HEK293 (cell line): Measurements from ENCODE around the gene E4F1.

Experiments
- KLF9 ChIP-seq: fragments of 450-650 bp; formaldehyde crosslinking; IDR thresholded peaks from 2 replicates; pipeline ENCODE4 v1.5.1; 2016; ENCODE audit warnings: missing biosample characterization, missing genetic modification characterization, low read depth
- MZF1 ChIP-seq: fragments of 450-650 bp; formaldehyde crosslinking; IDR thresholded peaks from 2 replicates; pipeline ENCODE4 v1.5.1; 2017; ENCODE audit warnings: missing biosample characterization, missing genetic modification characterization, borderline replicate concordance
- OSR2 ChIP-seq: fragments of 450-650 bp; formaldehyde crosslinking; IDR thresholded peaks from 2 replicates; pipeline ENCODE4 v1.5.1; 2016; ENCODE audit warnings: missing biosample characterization, missing genetic modification characterization
- YY2 ChIP-seq: fragments of 450-650 bp; formaldehyde crosslinking; IDR thresholded peaks from 2 replicates; pipeline ENCODE4 v1.5.1; 2016; ENCODE audit warnings: missing biosample characterization, missing genetic modification characterization
- ZBTB17 ChIP-seq: fragments of 450-650 bp; formaldehyde crosslinking; IDR thresholded peaks from 2 replicates; pipeline ENCODE4 v1.5.1; 2016; ENCODE audit warnings: missing biosample characterization, missing genetic modification characterization
- ZBTB20 ChIP-seq: fragments of 450-650 bp; formaldehyde crosslinking; IDR thresholded peaks from 2 replicates; pipeline ENCODE4 v1.5.1; 2016; ENCODE audit warnings: missing biosample characterization, missing genetic modification characterization
- ZFHX2 ChIP-seq: fragments of 450-650 bp; formaldehyde crosslinking; conservative IDR thresholded peaks from 2 replicates; pipeline ENCODE4 v1.5.1; 2016; ENCODE audit warnings: missing biosample characterization, missing genetic modification characterization
- ZNF112 ChIP-seq: fragments of 450-650 bp; formaldehyde crosslinking; IDR thresholded peaks from 2 replicates; pipeline ENCODE4 v1.5.0; 2017; ENCODE audit warnings: missing biosample characterization, missing genetic modification characterization
- ZNF132 ChIP-seq: fragments of 450-650 bp; formaldehyde crosslinking; IDR thresholded peaks from 2 replicates; pipeline ENCODE4 v1.5.1; 2017; ENCODE audit warnings: missing biosample characterization, missing genetic modification characterization, borderline replicate concordance
- ZNF133 ChIP-seq: fragments of 450-650 bp; formaldehyde crosslinking; IDR thresholded peaks from 2 replicates; pipeline ENCODE4 v1.5.1; 2016; ENCODE audit warnings: missing biosample characterization, missing genetic modification characterization
- ZNF174 ChIP-seq: fragments of 450-650 bp; formaldehyde crosslinking; IDR thresholded peaks from 2 replicates; pipeline ENCODE4 v1.5.0; 2017; ENCODE audit warnings: missing biosample characterization, mild to moderate bottlenecking, missing genetic modification characterization
- ZNF19 ChIP-seq: fragments of 450-650 bp; formaldehyde crosslinking; IDR thresholded peaks from 2 replicates; pipeline ENCODE4; 2016; ENCODE audit warnings: missing biosample characterization, missing genetic modification characterization, low read depth
- ZNF239 ChIP-seq: fragments of 450-650 bp; formaldehyde crosslinking; IDR thresholded peaks from 2 replicates; pipeline ENCODE4 v1.5.1; 2016; ENCODE audit warnings: missing biosample characterization, missing genetic modification characterization
- ZNF248 ChIP-seq: fragments of 450-650 bp; formaldehyde crosslinking; IDR thresholded peaks from 2 replicates; pipeline ENCODE4 v1.5.1; 2017; ENCODE audit warnings: missing biosample characterization, missing genetic modification characterization
- ZNF350 ChIP-seq: fragments of 450-650 bp; formaldehyde crosslinking; IDR thresholded peaks from 2 replicates; pipeline ENCODE4 v1.5.0; 2017; ENCODE audit warnings: missing biosample characterization, mild to moderate bottlenecking, missing genetic modification characterization
- ZNF404 ChIP-seq: fragments of 450-650 bp; formaldehyde crosslinking; IDR thresholded peaks from 2 replicates; pipeline ENCODE4 v1.5.1; 2017; ENCODE audit warnings: missing biosample characterization, missing genetic modification characterization
- ZNF544 ChIP-seq: fragments of 450-650 bp; formaldehyde crosslinking; IDR thresholded peaks from 2 replicates; pipeline ENCODE4 v1.5.0; 2017; ENCODE audit warnings: missing biosample characterization, missing genetic modification characterization
- ZNF560 ChIP-seq: fragments of 450-650 bp; formaldehyde crosslinking; IDR thresholded peaks from 2 replicates; pipeline ENCODE4 v1.5.1; 2017; ENCODE audit warnings: missing biosample characterization, missing genetic modification characterization, borderline replicate concordance
- ZNF561 ChIP-seq: fragments of 450-650 bp; IDR thresholded peaks from 2 replicates; pipeline ENCODE4 v1.5.1; 2018; ENCODE audit warnings: missing biosample characterization, missing genetic modification characterization, borderline replicate concordance
- ZNF571 ChIP-seq: fragments of 450-650 bp; formaldehyde crosslinking; IDR thresholded peaks from 2 replicates; pipeline ENCODE4 v1.5.0; 2017; ENCODE audit warnings: missing biosample characterization, missing genetic modification characterization
- ZNF585B ChIP-seq: fragments of 450-650 bp; formaldehyde crosslinking; IDR thresholded peaks from 2 replicates; pipeline ENCODE4 v1.5.1; 2016; ENCODE audit warnings: missing biosample characterization, missing genetic modification characterization
- ZNF776 ChIP-seq: fragments of 450-650 bp; formaldehyde crosslinking; IDR thresholded peaks from 2 replicates; pipeline ENCODE4 v1.5.0; 2017; ENCODE audit warnings: missing biosample characterization, missing genetic modification characterization, borderline replicate concordance
- ZSCAN30 ChIP-seq: fragments of 450-650 bp; IDR thresholded peaks from 2 replicates; pipeline ENCODE4 v1.5.1; 2018; ENCODE audit warnings: missing biosample characterization, mild to moderate bottlenecking, missing genetic modification characterization, moderate library complexity
- ZXDB ChIP-seq: fragments of 450-650 bp; formaldehyde crosslinking; IDR thresholded peaks from 2 replicates; pipeline ENCODE4 v1.5.1; 2016; ENCODE audit warnings: missing biosample characterization, missing genetic modification characterization
- TF ChIP-seq, protein P1 (sequence below): IDR thresholded peaks from 2 replicates; pipeline ENCODE4 v1.6.1; 2011; ENCODE audit warnings: mild to moderate bottlenecking, low read depth, low read length, borderline replicate concordance
- TF ChIP-seq, protein P2 (sequence below): fragments of 450-650 bp; formaldehyde crosslinking; IDR thresholded peaks from 2 replicates; pipeline ENCODE4 v1.5.1; 2016; ENCODE audit warnings: missing biosample characterization, missing genetic modification characterization
- TF ChIP-seq, protein P3 (sequence below): fragments of 450-650 bp; formaldehyde crosslinking; conservative IDR thresholded peaks from 2 replicates; pipeline ENCODE4 v1.5.1; 2016; ENCODE audit warnings: low read depth, missing biosample characterization, missing genetic modification characterization
- TF ChIP-seq, protein P4 (sequence below): fragments of 450-650 bp; formaldehyde crosslinking; IDR thresholded peaks from 2 replicates; pipeline ENCODE4 v1.5.1; 2017; ENCODE audit warnings: missing biosample characterization, missing genetic modification characterization
- TF ChIP-seq, protein P5 (sequence below): fragments of 450-650 bp; formaldehyde crosslinking; IDR thresholded peaks from 2 replicates; pipeline ENCODE4 v1.5.1; 2016; ENCODE audit warnings: missing biosample characterization, missing genetic modification characterization
- TF ChIP-seq, protein P6 (sequence below): fragments of 450-650 bp; formaldehyde crosslinking; IDR thresholded peaks from 2 replicates; pipeline ENCODE4 v1.5.1; 2016; ENCODE audit warnings: missing biosample characterization, missing genetic modification characterization

Gene E4F1

DNA sequence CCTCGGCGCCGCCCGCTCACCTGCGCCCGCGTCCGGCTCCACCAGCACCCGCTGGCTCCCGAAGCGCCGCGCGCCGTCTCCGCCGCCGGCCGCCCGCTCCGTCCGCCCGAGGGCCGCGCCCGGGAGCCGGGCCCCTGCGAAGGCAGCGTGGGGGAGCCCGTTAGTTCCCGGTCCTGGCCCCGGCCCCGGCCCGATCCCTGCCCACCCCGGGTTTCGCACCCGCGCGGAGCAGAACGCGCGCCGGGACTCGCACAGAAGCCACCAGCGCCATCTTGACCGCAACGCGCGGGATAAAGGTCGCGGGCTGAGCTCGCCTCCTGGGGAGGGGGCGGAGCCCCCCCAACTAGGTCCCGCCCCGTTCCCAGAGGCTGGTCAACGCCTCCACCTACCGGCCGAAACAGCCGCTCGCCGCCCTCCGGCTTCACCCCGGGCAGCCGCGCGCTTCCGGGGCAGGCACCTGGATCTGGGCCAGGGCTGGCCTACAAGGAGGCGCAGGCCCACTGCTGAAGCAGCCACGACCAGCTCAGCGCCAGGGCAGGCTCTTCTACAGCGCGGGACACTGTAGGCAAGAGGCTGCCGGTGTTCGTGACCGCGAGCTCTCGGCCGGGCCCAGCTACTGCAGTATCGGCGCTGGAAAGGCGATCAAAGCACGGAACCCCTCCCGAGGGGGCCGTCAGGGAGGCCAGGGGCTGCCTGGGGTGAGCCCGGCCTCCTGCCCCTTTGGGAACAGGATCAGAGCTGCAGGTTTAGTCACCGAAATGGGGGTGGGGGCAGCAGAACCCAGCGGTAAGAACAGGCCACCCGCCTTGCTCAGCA is 28.1 kb downstream of the E4F1 start, which contains the start of gene ECI1 (continued):
- TF ChIP-seq, protein P1, sequence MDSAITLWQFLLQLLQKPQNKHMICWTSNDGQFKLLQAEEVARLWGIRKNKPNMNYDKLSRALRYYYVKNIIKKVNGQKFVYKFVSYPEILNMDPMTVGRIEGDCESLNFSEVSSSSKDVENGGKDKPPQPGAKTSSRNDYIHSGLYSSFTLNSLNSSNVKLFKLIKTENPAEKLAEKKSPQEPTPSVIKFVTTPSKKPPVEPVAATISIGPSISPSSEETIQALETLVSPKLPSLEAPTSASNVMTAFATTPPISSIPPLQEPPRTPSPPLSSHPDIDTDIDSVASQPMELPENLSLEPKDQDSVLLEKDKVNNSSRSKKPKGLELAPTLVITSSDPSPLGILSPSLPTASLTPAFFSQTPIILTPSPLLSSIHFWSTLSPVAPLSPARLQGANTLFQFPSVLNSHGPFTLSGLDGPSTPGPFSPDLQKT = no peak; the same call in 1 of the 2 replicates
- TF ChIP-seq ZNF174 (tag by site-specific recombination) (no peak), ZNF133 (tag by site-specific recombination) (no peak), ZNF560 (tag by site-specific recombination) (no peak), ZNF112 (no peak), ZBTB20 (tag by site-specific recombination) (peak; percentile 94), ZNF239 (tag by site-specific recombination) (no peak), ZNF544 (tag by site-specific recombination) (no peak), ZFHX2 (tag by site-specific recombination) (peak; percentile 64), OSR2 (tag by site-specific recombination) (peak; percentile 95), ZBTB17 (tag by site-specific recombination) (peak; percentile 91), ZSCAN30 (tag by site-specific recombination) (peak; percentile 96), ZXDB (tag by site-specific recombination) (peak; percentile 94), ZNF571 (tag by site-specific recombination) (no peak), ZNF19 (no peak), MZF1 (no peak), KLF9 (tag by site-specific recombination) (peak; percentile 91), ZNF248 (tag by site-specific recombination) (no peak), ZNF132 (tag by site-specific recombination) (no peak), YY2 (tag by site-specific recombination) (0 out of 2 replicates have a peak, but pooled peaks have one; percentile 36), ZNF561 (tag by site-specific recombination) (peak; percentile 99), ZNF404 (tag by site-specific recombination) (no peak), ZNF585B (tag by site-specific recombination) (no peak), ZNF350 (no peak), ZNF776 (tag by site-specific recombination) (no peak)
- TF ChIP-seq, protein P2, sequence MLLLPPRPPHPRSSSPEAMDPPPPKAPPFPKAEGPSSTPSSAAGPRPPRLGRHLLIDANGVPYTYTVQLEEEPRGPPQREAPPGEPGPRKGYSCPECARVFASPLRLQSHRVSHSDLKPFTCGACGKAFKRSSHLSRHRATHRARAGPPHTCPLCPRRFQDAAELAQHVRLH (tag by site-specific recombination) = peak; percentile 44
- TF ChIP-seq, protein P3, sequence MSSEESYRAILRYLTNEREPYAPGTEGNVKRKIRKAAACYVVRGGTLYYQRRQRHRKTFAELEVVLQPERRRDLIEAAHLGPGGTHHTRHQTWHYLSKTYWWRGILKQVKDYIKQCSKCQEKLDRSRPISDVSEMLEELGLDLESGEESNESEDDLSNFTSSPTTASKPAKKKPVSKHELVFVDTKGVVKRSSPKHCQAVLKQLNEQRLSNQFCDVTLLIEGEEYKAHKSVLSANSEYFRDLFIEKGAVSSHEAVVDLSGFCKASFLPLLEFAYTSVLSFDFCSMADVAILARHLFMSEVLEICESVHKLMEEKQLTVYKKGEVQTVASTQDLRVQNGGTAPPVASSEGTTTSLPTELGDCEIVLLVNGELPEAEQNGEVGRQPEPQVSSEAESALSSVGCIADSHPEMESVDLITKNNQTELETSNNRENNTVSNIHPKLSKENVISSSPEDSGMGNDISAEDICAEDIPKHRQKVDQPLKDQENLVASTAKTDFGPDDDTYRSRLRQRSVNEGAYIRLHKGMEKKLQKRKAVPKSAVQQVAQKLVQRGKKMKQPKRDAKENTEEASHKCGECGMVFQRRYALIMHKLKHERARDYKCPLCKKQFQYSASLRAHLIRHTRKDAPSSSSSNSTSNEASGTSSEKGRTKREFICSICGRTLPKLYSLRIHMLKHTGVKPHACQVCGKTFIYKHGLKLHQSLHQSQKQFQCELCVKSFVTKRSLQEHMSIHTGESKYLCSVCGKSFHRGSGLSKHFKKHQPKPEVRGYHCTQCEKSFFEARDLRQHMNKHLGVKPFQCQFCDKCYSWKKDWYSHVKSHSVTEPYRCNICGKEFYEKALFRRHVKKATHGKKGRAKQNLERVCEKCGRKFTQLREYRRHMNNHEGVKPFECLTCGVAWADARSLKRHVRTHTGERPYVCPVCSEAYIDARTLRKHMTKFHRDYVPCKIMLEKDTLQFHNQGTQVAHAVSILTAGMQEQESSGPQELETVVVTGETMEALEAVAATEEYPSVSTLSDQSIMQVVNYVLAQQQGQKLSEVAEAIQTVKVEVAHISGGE (tag by site-specific recombination) = peak; percentile 57
- TF ChIP-seq, protein P4, sequence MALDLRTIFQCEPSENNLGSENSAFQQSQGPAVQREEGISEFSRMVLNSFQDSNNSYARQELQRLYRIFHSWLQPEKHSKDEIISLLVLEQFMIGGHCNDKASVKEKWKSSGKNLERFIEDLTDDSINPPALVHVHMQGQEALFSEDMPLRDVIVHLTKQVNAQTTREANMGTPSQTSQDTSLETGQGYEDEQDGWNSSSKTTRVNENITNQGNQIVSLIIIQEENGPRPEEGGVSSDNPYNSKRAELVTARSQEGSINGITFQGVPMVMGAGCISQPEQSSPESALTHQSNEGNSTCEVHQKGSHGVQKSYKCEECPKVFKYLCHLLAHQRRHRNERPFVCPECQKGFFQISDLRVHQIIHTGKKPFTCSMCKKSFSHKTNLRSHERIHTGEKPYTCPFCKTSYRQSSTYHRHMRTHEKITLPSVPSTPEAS = peak; percentile 27; the same call in 1 of the 2 replicates
- TF ChIP-seq, protein P5, sequence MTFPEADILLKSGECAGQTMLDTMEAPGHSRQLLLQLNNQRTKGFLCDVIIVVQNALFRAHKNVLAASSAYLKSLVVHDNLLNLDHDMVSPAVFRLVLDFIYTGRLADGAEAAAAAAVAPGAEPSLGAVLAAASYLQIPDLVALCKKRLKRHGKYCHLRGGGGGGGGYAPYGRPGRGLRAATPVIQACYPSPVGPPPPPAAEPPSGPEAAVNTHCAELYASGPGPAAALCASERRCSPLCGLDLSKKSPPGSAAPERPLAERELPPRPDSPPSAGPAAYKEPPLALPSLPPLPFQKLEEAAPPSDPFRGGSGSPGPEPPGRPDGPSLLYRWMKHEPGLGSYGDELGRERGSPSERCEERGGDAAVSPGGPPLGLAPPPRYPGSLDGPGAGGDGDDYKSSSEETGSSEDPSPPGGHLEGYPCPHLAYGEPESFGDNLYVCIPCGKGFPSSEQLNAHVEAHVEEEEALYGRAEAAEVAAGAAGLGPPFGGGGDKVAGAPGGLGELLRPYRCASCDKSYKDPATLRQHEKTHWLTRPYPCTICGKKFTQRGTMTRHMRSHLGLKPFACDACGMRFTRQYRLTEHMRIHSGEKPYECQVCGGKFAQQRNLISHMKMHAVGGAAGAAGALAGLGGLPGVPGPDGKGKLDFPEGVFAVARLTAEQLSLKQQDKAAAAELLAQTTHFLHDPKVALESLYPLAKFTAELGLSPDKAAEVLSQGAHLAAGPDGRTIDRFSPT (tag by site-specific recombination) = peak; percentile 100
- TF ChIP-seq, protein P6, sequence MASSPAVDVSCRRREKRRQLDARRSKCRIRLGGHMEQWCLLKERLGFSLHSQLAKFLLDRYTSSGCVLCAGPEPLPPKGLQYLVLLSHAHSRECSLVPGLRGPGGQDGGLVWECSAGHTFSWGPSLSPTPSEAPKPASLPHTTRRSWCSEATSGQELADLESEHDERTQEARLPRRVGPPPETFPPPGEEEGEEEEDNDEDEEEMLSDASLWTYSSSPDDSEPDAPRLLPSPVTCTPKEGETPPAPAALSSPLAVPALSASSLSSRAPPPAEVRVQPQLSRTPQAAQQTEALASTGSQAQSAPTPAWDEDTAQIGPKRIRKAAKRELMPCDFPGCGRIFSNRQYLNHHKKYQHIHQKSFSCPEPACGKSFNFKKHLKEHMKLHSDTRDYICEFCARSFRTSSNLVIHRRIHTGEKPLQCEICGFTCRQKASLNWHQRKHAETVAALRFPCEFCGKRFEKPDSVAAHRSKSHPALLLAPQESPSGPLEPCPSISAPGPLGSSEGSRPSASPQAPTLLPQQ (tag by site-specific recombination) = peak; percentile 86
